CD4-positive, alpha-beta T cell treated with Interleukin-12 subunit alpha and Interleukin-12 subunit beta, for 1 hour (primary cell): Measurements from ENCODE around the gene NMT2.
A peak's percentile ranks its signal among the peaks of the same experiment; 100 is the strongest.

Experiments
- DNase-seq: peaks from one replicate; pipeline ENCODE4 v3.0.0-alpha.2; 2020

NMT2 gene

GRCh38 chr10:15137636-15138035 lies 30.9 kb downstream of the NMT2 start:
- no peak for DNase-seq

GRCh38 chr10:15137036-15137359 lies 31.5 kb downstream of the NMT2 start:
- no peak for DNase-seq

- DNase-seq = no peak
Measured at GRCh38 chr10:15136129-15137035, 32.1 kb downstream of the NMT2 start.

GRCh38 chr10:15131330-15131729 lies 37.2 kb downstream of the NMT2 start:
- no peak for DNase-seq

- DNase-seq = no peak
Measured at GRCh38 chr10:15124908-15125307, 43.6 kb downstream of the NMT2 start.

GRCh38 chr10:15124190-15124589 lies 44.3 kb downstream of the NMT2 start:
- DNase-seq = no peak

GRCh38 chr10:15123749-15124184 lies 44.7 kb downstream of the NMT2 start:
- DNase-seq = no peak

- DNase-seq = no peak
Measured at GRCh38 chr10:15122477-15123030, 45.9 kb downstream of the NMT2 start.

- DNase-seq = no peak
Measured at GRCh38 chr10:15121707-15122106, 46.8 kb downstream of the NMT2 start.

- no peak for DNase-seq
Measured at GRCh38 chr10:15120523-15120922, 48.0 kb downstream of the NMT2 start.

- DNase-seq = no peak
Measured at GRCh38 chr10:15118615-15119014, 49.9 kb downstream of the NMT2 start.

GRCh38 chr10:15116225-15116624 lies 52.3 kb downstream of the NMT2 start:
- no peak for DNase-seq

GRCh38 chr10:15113766-15114165 lies 54.7 kb downstream of the NMT2 start:
- DNase-seq = no peak

- no peak for DNase-seq
Measured at GRCh38 chr10:15112657-15113056, 55.8 kb downstream of the NMT2 start.

GRCh38 chr10:15106352-15107013 lies 62.0 kb downstream of the NMT2 start:
- DNase-seq = peak; percentile 75

GRCh38 chr10:15103513-15103912 lies 65.0 kb downstream of the NMT2 start:
- DNase-seq = no peak

GRCh38 chr10:15099886-15100285 lies 68.6 kb downstream of the NMT2 start:
- no peak for DNase-seq

GRCh38 chr10:15097011-15097812 lies 71.3 kb downstream of the NMT2 start, which contains the start of gene RPP38:
RPP38 (plus strand) TSS chr10:15097355; CDS start chr10:15103315, 5,960 bp downstream.
- peak; percentile 94 for DNase-seq

GRCh38 chr10:15096661-15097010 lies 71.9 kb downstream of the NMT2 start:
- DNase-seq = no peak

GRCh38 chr10:15092855-15093408 lies 75.6 kb downstream of the NMT2 start:
- no peak for DNase-seq

- DNase-seq = no peak
Measured at GRCh38 chr10:15091418-15091817, 77.1 kb downstream of the NMT2 start.

- DNase-seq = peak; percentile 81
Measured at GRCh38 chr10:15088428-15089261, 79.8 kb downstream of the NMT2 start, which contains the start of gene ACBD7. ACBD7 (minus strand) TSS chr10:15088776; CDS start chr10:15088728, 48 bp downstream.
